Ishikawa (cell line): ENCODE data around the gene INAFM2.

Experiments used
- CEBPB ChIP-seq: IDR thresholded peaks from 2 replicates; pipeline ENCODE4 v1.6.1; 2012
- CREB1 ChIP-seq: IDR thresholded peaks from 2 replicates; pipeline ENCODE4 v1.6.1; 2012; ENCODE audit warnings: low read depth
- EGR1 ChIP-seq: IDR thresholded peaks from 2 replicates; pipeline ENCODE4 v1.6.1; 2012
- EP300 ChIP-seq: IDR thresholded peaks from 2 replicates; pipeline ENCODE4 v1.6.1; 2012; ENCODE audit warnings: borderline replicate concordance
- FOXM1 ChIP-seq: IDR thresholded peaks from 2 replicates; pipeline ENCODE4 v1.6.1; 2012; ENCODE audit warnings: low read depth, borderline replicate concordance
- NFIC ChIP-seq: IDR thresholded peaks from 2 replicates; pipeline ENCODE4 v1.6.1; 2012
- RAD21 ChIP-seq: IDR thresholded peaks from 2 replicates; pipeline ENCODE4 v1.6.1; 2012; ENCODE audit warnings: low read depth
- TAF1 ChIP-seq: IDR thresholded peaks from 2 replicates; pipeline ENCODE4 v1.6.1; 2012; ENCODE audit warnings: low read depth, mild to moderate bottlenecking
- TCF12 ChIP-seq: IDR thresholded peaks from 2 replicates; pipeline ENCODE4 v1.6.1; 2012; ENCODE audit warnings: low read depth
- TEAD4 ChIP-seq: IDR thresholded peaks from 2 replicates; pipeline ENCODE4 v1.6.1; 2012
- YY1 ChIP-seq: IDR thresholded peaks from 2 replicates; pipeline ENCODE4 v1.6.1; 2012; ENCODE audit warnings: low read depth
- ZBTB7A ChIP-seq: IDR thresholded peaks from 2 replicates; pipeline ENCODE4 v1.6.1; 2012; ENCODE audit warnings: low read depth
- TF ChIP-seq, protein P1 (sequence below): IDR thresholded peaks from 2 replicates; pipeline ENCODE4 v1.6.1; 2012; ENCODE audit warnings: low read depth, mild to moderate bottlenecking
- TF ChIP-seq, protein P2 (sequence below): IDR thresholded peaks from 2 replicates; pipeline ENCODE4 v1.6.1; 2012
- TF ChIP-seq, protein P3 (sequence below): IDR thresholded peaks from 2 replicates; pipeline ENCODE4 v1.6.1; 2012

INAFM2 gene

GRCh38 chr15:40322531-40323238, 807 bp upstream of the INAFM2 start:
- TF ChIP-seq YY1 (no peak), NFIC (no peak; the same call in 1 of the 2 replicates), EGR1 (no peak), ZBTB7A (no peak), TAF1 (no peak)
- TF ChIP-seq, protein P1, sequence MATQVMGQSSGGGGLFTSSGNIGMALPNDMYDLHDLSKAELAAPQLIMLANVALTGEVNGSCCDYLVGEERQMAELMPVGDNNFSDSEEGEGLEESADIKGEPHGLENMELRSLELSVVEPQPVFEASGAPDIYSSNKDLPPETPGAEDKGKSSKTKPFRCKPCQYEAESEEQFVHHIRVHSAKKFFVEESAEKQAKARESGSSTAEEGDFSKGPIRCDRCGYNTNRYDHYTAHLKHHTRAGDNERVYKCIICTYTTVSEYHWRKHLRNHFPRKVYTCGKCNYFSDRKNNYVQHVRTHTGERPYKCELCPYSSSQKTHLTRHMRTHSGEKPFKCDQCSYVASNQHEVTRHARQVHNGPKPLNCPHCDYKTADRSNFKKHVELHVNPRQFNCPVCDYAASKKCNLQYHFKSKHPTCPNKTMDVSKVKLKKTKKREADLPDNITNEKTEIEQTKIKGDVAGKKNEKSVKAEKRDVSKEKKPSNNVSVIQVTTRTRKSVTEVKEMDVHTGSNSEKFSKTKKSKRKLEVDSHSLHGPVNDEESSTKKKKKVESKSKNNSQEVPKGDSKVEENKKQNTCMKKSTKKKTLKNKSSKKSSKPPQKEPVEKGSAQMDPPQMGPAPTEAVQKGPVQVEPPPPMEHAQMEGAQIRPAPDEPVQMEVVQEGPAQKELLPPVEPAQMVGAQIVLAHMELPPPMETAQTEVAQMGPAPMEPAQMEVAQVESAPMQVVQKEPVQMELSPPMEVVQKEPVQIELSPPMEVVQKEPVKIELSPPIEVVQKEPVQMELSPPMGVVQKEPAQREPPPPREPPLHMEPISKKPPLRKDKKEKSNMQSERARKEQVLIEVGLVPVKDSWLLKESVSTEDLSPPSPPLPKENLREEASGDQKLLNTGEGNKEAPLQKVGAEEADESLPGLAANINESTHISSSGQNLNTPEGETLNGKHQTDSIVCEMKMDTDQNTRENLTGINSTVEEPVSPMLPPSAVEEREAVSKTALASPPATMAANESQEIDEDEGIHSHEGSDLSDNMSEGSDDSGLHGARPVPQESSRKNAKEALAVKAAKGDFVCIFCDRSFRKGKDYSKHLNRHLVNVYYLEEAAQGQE = no peak
- TF ChIP-seq, protein P2, sequence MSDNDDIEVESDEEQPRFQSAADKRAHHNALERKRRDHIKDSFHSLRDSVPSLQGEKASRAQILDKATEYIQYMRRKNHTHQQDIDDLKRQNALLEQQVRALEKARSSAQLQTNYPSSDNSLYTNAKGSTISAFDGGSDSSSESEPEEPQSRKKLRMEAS = no peak

- TF ChIP-seq NFIC = no peak
- peak; percentile 36; the same call in 1 of the 2 replicates for TF ChIP-seq TAF1
- peak; percentile 82 for TF ChIP-seq YY1
Measured at GRCh38 chr15:40323953-40324937, 753 bp downstream of the INAFM2 start.

DNA sequence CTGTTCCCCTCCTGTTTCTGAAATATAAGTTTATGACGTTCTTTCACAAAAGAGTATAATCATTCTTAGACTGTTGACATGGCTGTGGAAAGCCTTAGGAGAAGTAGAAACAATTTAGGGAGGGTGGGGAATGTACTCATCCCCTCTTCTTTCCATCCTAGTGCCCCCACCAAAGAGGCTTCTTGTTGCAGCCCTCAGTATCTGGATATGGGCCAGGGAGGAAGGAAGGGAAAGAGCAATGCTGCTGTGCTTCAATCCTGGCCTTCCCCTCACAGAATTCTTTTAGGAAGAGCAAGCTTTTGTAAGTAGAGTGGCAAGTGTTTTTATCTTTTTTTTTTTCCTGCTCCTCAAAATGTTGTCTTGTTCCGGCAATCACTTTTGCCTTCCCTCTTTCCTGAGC, 1.7 kb downstream of the INAFM2 start:
- no peak for TF ChIP-seq TAF1
- TF ChIP-seq NFIC = no peak
- no peak for TF ChIP-seq RAD21
- TF ChIP-seq FOXM1 = no peak
- TF ChIP-seq, protein P1 = no peak
- TF ChIP-seq CREB1 = no peak
- no peak for TF ChIP-seq TCF12
- no peak for TF ChIP-seq ZBTB7A
- no peak for TF ChIP-seq CEBPB
- no peak for TF ChIP-seq EP300
- TF ChIP-seq EGR1 = no peak
- TF ChIP-seq, protein P3, sequence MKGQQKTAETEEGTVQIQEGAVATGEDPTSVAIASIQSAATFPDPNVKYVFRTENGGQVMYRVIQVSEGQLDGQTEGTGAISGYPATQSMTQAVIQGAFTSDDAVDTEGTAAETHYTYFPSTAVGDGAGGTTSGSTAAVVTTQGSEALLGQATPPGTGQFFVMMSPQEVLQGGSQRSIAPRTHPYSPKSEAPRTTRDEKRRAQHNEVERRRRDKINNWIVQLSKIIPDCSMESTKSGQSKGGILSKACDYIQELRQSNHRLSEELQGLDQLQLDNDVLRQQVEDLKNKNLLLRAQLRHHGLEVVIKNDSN = no peak
- TF ChIP-seq, protein P2 = no peak

DNA sequence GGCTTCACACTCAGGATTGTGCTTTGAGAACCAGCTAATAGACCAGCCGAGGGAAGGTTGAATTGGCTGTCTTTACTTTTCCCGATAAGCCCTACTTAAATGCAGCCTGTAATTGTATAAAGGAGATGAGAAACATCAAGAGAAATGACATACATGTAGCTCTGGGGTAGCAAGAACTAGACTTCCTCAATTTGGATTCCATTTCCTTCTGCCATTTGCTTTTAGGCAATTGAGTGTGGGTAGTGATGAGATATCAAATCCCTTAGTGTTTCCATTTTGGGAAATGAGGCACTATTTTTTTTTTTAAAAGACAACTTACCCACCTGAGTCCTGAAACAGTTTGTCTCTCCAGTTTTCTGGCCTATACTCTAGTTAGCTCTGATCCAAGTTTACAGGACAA, 2.2 kb downstream of the INAFM2 start:
- TF ChIP-seq CREB1 (no peak), FOXM1 (no peak), EP300 (no peak), CEBPB (no peak), EGR1 (no peak), YY1 (no peak), TCF12 (no peak), NFIC (no peak), TAF1 (no peak), TEAD4 (no peak), RAD21 (no peak), ZBTB7A (no peak)
- TF ChIP-seq, protein P1 = no peak
- TF ChIP-seq, protein P2 = no peak
- TF ChIP-seq, protein P3 = no peak
